H1 (cell line): ENCODE measurements around the gene RHBDF2. TPM values are rescaled to one million over a fixed set of nuclear protein-coding genes. Genes with fewer than 3 reads are reported as not detected.

ENCODE experiments used
- CTCF ChIA-PET: fragments of 300-600 bp; sonication (Branson Sonifier 250); formaldehyde crosslinking; loops from one replicate; lab custom pipeline; 2021; ENCODE audit not compliant: partially characterized antibody; lab: Charles Lee
- POLR2A ChIA-PET: fragments of 300-600 bp; sonication (Branson Sonifier 250); formaldehyde crosslinking; loops from one replicate; lab custom pipeline; 2021; ENCODE audit warnings: inconsistent platforms; ENCODE audit not compliant: partially characterized antibody; lab: Charles Lee
- DNase-seq, 2 experiments: peaks; one replicate each; pipeline versions ENCODE4 v3.0.0 to v3.0.0-alpha.2; 2010 to 2022; ENCODE audit warnings: low spot score in 2 of 2, low read depth in 1 of 2, mixed read lengths in 1 of 2
- FAIRE-seq: peaks from 2 replicates; lab custom pipeline; 2011; peaks lifted over from hg19 to GRCh38; lab: Jason Lieb, UNC
- H2AFZ ChIP-seq: 2 replicates; pipeline ENCODE4 v1.8.1; 2012; ENCODE audit warnings: low read length, inconsistent platforms
- H2AK5ac ChIP-seq: 2 replicates; pipeline ENCODE4 v1.6.1; 2013; ENCODE audit warnings: low read depth, low read length
- H2BK120ac ChIP-seq: replicated peaks from 2 replicates; pipeline ENCODE3; 2013; ENCODE audit warnings: low read depth, low read length, inconsistent platforms
- H2BK12ac ChIP-seq: 2 replicates; pipeline ENCODE4 v1.6.1; 2013; ENCODE audit warnings: low read depth, low read length
- H2BK15ac ChIP-seq: 2 replicates; pipeline ENCODE4 v1.6.1; 2013; ENCODE audit warnings: low read length
- H2BK20ac ChIP-seq: 2 replicates; pipeline ENCODE4 v1.6.1; 2013; ENCODE audit warnings: low read length
- H2BK5ac ChIP-seq: 2 replicates; pipeline ENCODE4 v1.6.1; 2013; ENCODE audit warnings: low read depth, low read length
- H3K14ac ChIP-seq: 2 replicates; pipeline ENCODE4 v1.6.1; 2013; ENCODE audit warnings: inconsistent platforms; ENCODE audit not compliant: insufficient read length
- H3K18ac ChIP-seq: 2 replicates; pipeline ENCODE4 v1.6.1; 2013; ENCODE audit warnings: low read length; ENCODE audit errors: extremely low read depth
- H3K23ac ChIP-seq: 2 replicates; pipeline ENCODE4 v1.6.1; 2013; ENCODE audit warnings: inconsistent platforms; ENCODE audit not compliant: insufficient read length
- H3K23me2 ChIP-seq: 2 replicates; pipeline ENCODE4 v1.6.1; 2013; ENCODE audit warnings: low read depth, low read length
- H3K27ac ChIP-seq: 2 replicates; pipeline ENCODE4 v1.6.1; 2011; ENCODE audit warnings: low read depth, low read length, inconsistent platforms
- H3K27me3 ChIP-seq, 4 experiments: replicated peaks in 1 of 4; 1 replicate in 1 of 4; 2 replicates in 3 of 4; pipeline versions ENCODE4 v1.6.1 to v1.8.1; 2011 to 2013; ENCODE audit warnings: low read length in 3 of 4, mild to moderate bottlenecking in 3 of 4, inconsistent platforms in 2 of 4, mixed read lengths in 2 of 4, moderate library complexity in 1 of 4; ENCODE audit not compliant: control insufficient read depth in 3 of 4, insufficient read depth in 3 of 4; ENCODE audit errors: extremely low read depth in 1 of 4
- H3K36me3 ChIP-seq, 4 experiments: 2 replicates each; pipeline versions ENCODE4 v1.6.1 to v1.8.1; 2011 to 2013; ENCODE audit warnings: mild to moderate bottlenecking in 4 of 4, low read length in 3 of 4, moderate library complexity in 2 of 4, control low read depth in 1 of 4, inconsistent platforms in 1 of 4; ENCODE audit not compliant: insufficient read depth in 4 of 4, control insufficient read depth in 2 of 4
- H3K4ac ChIP-seq: replicated peaks from 2 replicates; pipeline ENCODE3; 2013; ENCODE audit warnings: low read length, low read depth, mixed read lengths, inconsistent platforms; ENCODE audit not compliant: insufficient read length
- H3K4me1 ChIP-seq, 4 experiments: replicated peaks in 1 of 4; 1 replicate in 1 of 4; 2 replicates in 3 of 4; pipeline versions ENCODE4 v1.6.1 to v1.8.1; 2011 to 2013; ENCODE audit warnings: low read length in 3 of 4, inconsistent platforms in 2 of 4, mixed read lengths in 1 of 4; ENCODE audit not compliant: insufficient read depth in 4 of 4, control insufficient read depth in 3 of 4
- H3K4me2 ChIP-seq, 2 experiments: 2 replicates each; pipeline versions ENCODE4 v1.6.1 to v1.8.1; 2011 to 2013; ENCODE audit warnings: low read depth in 2 of 2, low read length in 2 of 2, control low read depth in 1 of 2, inconsistent platforms in 1 of 2, mild to moderate bottlenecking in 1 of 2; ENCODE audit not compliant: insufficient read depth in 1 of 2
- H3K4me3 ChIP-seq, 4 experiments: fragments of 200-600, 300-600 bp in 1 of 4; sonication (generic), shearing (Covaris generic), sonication (Bioruptor Twin) in 1 of 4; 2 replicates each; pipeline versions ENCODE4 v1.5.1 to v1.8.1; 2011 to 2016; ENCODE audit warnings: low read length in 4 of 4, low read depth in 3 of 4, control low read depth in 2 of 4, inconsistent platforms in 2 of 4, mild to moderate bottlenecking in 2 of 4, mixed read lengths in 1 of 4, moderate library complexity in 1 of 4; ENCODE audit not compliant: insufficient read depth in 2 of 4; ENCODE audit errors: extremely low read depth in 1 of 4
- H3K56ac ChIP-seq: replicated peaks from 2 replicates; pipeline ENCODE3; 2013; ENCODE audit warnings: low read depth, mild to moderate bottlenecking, mixed read lengths, low read length, inconsistent platforms; ENCODE audit not compliant: insufficient read length
- H3K79me1 ChIP-seq: 2 replicates; pipeline ENCODE4 v1.6.1; 2013; ENCODE audit warnings: low read depth, low read length, control low read depth
- H3K79me2 ChIP-seq, 2 experiments: 2 replicates each; pipeline versions ENCODE4 v1.6.1 to v1.8.1; 2012 to 2013; ENCODE audit warnings: low read length in 2 of 2, mild to moderate bottlenecking in 2 of 2, inconsistent platforms in 1 of 2; ENCODE audit not compliant: insufficient read depth in 2 of 2, control insufficient read depth in 1 of 2
- H3K9ac ChIP-seq, 4 experiments: replicated peaks in 1 of 4; 1 replicate in 1 of 4; 2 replicates in 3 of 4; pipeline versions ENCODE4 v1.6.1 to v1.8.1; 2011 to 2013; ENCODE audit warnings: low read depth in 3 of 4, low read length in 3 of 4, control low read depth in 2 of 4, mild to moderate bottlenecking in 2 of 4, moderate library complexity in 2 of 4, inconsistent platforms in 1 of 4; ENCODE audit errors: extremely low read depth in 1 of 4
- H3K9me3 ChIP-seq, 2 experiments: 2 replicates each; pipeline versions ENCODE4 v1.6.1 to v1.8.1; 2012 to 2013; ENCODE audit warnings: mild to moderate bottlenecking in 2 of 2, moderate library complexity in 2 of 2, control low read depth in 1 of 2, inconsistent platforms in 1 of 2, low read depth in 1 of 2, low read length in 1 of 2, mixed read lengths in 1 of 2; ENCODE audit not compliant: insufficient read depth in 2 of 2
- H4K20me1 ChIP-seq, 2 experiments: replicated peaks in 1 of 2; 2 replicates each; pipeline versions ENCODE3 to v1.8.1; 2011 to 2013; ENCODE audit warnings: inconsistent platforms in 2 of 2, low read length in 2 of 2, mild to moderate bottlenecking in 1 of 2; ENCODE audit not compliant: insufficient read depth in 2 of 2, control insufficient read depth in 1 of 2
- H4K5ac ChIP-seq: 2 replicates; pipeline ENCODE4 v1.6.1; 2013; ENCODE audit warnings: low read length, low read depth, mixed read lengths, inconsistent platforms; ENCODE audit not compliant: insufficient read length
- H4K8ac ChIP-seq: 2 replicates; pipeline ENCODE4 v1.8.0; 2013; ENCODE audit warnings: mild to moderate bottlenecking, moderate library complexity, low read length, inconsistent platforms; ENCODE audit not compliant: insufficient read depth; ENCODE audit errors: extremely low read depth
- H4K91ac ChIP-seq: replicated peaks from 2 replicates; pipeline ENCODE3; 2013; ENCODE audit warnings: low read length, mixed read lengths, inconsistent platforms; ENCODE audit not compliant: insufficient read length
- KDM5A ChIP-seq: fragments of 200-600 bp; IDR thresholded peaks from 2 replicates; pipeline ENCODE4 v1.7.1; 2012; ENCODE audit warnings: mild to moderate bottlenecking, low read length, inconsistent platforms, mixed read lengths
- SP1 ChIP-seq: IDR thresholded peaks from 2 replicates; pipeline ENCODE4 v1.6.1; 2011; ENCODE audit warnings: low read depth, low read length
- TAF7 ChIP-seq: optimal IDR thresholded peaks from 2 replicates; pipeline ENCODE3; 2011; ENCODE audit warnings: low read depth, mild to moderate bottlenecking, inconsistent platforms, low read length, moderate library complexity, borderline replicate concordance
- TBP ChIP-seq: IDR thresholded peaks from 2 replicates; pipeline ENCODE4 v1.6.1; 2011; ENCODE audit warnings: low read depth, low read length, improper control_type of control experiment
- ZNF274 ChIP-seq: IDR thresholded peaks from 2 replicates; pipeline ENCODE4 v1.7.0; 2012; ENCODE audit warnings: low read length, borderline replicate concordance; ENCODE audit errors: extremely low read depth
- WGBS, 2 experiments: shearing (Covaris generic) in 1 of 2; methylation state at CpG; one replicate each; pipeline versions ENCODE4 v1.1.6 to v1.1.7; 2013 to 2015; ENCODE audit warnings: low lambda C conversion rate in 2 of 2, mixed read lengths in 2 of 2, inconsistent platforms in 1 of 2, low coverage in 1 of 2, missing lambda C conversion rate in 1 of 2; ENCODE audit not compliant: insufficient replicate concordance in 2 of 2, insufficient coverage in 1 of 2, insufficient read length in 1 of 2; ENCODE audit errors: extremely low coverage in 1 of 2, missing lambda C conversion rate in 1 of 2; 5-methylcytosine and 5-hydroxymethylcytosine counted together
- polyA plus RNA-seq, 7 experiments: library from polyadenylated mRNA; depleted of rRNA in 3 of 7; stranded (reverse) in 5 of 7; unstranded in 2 of 7; fragments of >200 nt in 5 of 7; fragments of 200-250 nt in 2 of 7; gene quantifications; 1 replicate in 5 of 7; 2 replicates in 1 of 7; 4 replicates in 1 of 7; pipeline versions ENCODE4 v1.2.1 to v1.2.3, GENCODE V29; 2011 to 2013; ENCODE audit warnings: missing spikeins in 2 of 7, mixed read lengths in 2 of 7
- total RNA-seq: library from RNA; stranded (reverse); fragmentation: NEBNext Ultra II Directional; extraction: Animal tissue kit (Norgen Biotek cat#: 25700); gene quantifications from 2 replicates; pipeline ENCODE4 v1.2.1, GENCODE V29; 2021
- TF ChIP-seq, protein P1 (sequence below): IDR thresholded peaks from 2 replicates; pipeline ENCODE4 v1.6.1; 2012; ENCODE audit warnings: low read length, inconsistent platforms

Gene RHBDF2
- total and polyA plus RNA-seq, 2 of the 8 experiments (the other 6 are each of a cell fraction or from before 2014, with no cell fraction given): 21.2 to 25.9 TPM

DNA sequence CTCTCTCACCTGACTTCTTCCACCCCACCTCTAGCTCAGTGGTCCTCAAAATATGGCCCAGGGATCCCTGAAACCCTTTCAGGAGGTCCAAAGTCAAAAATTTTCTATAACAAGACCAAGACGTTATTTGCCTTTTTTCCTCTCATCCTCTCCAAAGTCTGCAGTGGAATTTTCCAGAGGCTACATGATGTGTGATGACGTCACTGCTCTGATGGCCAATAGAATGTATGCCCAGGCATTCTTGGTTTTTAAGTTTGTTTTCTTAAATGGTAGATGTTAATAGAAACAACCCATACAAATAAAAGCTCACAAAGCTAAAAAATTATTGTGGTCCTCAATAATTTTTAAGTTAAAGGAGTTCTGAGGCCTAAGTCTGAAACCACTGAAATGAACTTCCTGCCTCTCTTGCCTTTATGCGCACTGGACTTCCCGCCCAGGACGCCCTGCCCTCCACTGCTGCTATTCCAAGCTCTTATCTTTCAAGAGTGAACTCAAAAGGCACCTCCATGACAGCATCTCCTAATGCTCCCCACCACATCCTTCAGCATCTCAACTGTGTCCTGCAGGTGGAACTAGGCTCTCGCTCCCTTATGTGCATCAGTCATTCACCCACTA is 61.8 kb downstream of the RHBDF2 start:
- no peak for TF ChIP-seq KDM5A
- TF ChIP-seq TAF7: no peak
- no peak for TF ChIP-seq SP1
- TF ChIP-seq ZNF274: no peak
- no peak for TF ChIP-seq TBP
- TF ChIP-seq, protein P1, sequence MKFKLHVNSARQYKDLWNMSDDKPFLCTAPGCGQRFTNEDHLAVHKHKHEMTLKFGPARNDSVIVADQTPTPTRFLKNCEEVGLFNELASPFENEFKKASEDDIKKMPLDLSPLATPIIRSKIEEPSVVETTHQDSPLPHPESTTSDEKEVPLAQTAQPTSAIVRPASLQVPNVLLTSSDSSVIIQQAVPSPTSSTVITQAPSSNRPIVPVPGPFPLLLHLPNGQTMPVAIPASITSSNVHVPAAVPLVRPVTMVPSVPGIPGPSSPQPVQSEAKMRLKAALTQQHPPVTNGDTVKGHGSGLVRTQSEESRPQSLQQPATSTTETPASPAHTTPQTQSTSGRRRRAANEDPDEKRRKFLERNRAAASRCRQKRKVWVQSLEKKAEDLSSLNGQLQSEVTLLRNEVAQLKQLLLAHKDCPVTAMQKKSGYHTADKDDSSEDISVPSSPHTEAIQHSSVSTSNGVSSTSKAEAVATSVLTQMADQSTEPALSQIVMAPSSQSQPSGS: no peak
- TF ChIP-seq, all 59 proteins: peak for 0
- no peaks in the 10 kb centered on the region for H3K27me3 ChIP-seq
- ChIA-PET POLR2A (interaction anchor here (1.3 to 1.9 kb wide), 2 partner anchors 19 to 120 kb away, joined by 3 to 6 read pairs; no protein-coding TSS in a partner anchor), CTCF (interaction anchor here (0.7 to 2.5 kb wide), 4 partner anchors 9 to 84 kb away, joined by 4 to 8 read pairs (median 7); no protein-coding TSS in a partner anchor)
- no peak overlapping the region for H3K18ac ChIP-seq
- H3K14ac ChIP-seq: no peak overlapping the region
- FAIRE-seq (no peak), DNase-seq (no peak)
- H2BK15ac ChIP-seq: no peak overlapping the region
- no peak overlapping the region for H3K4ac ChIP-seq
- no peak overlapping the region; a peak in 1 of 4 replicates for H3K4me2 ChIP-seq
- no peak overlapping the region; the same call in 1 of the 2 replicates for H2AK5ac ChIP-seq
- peaks cover 28% of the 10 kb centered on the region for H3K79me1 ChIP-seq
- no peak overlapping the region; the same call in 1 of the 2 replicates for H2BK5ac ChIP-seq
- no peak overlapping the region for H3K4me3 ChIP-seq
- no peaks in the 10 kb centered on the region for H3K9me3 ChIP-seq
- 99% methylated on average over 5 of the region's 6 CpGs; no CpG with 5 or more reads in 1 of the 2 experiments for WGBS, 2 experiments
- no peak overlapping the region for H2BK20ac ChIP-seq
- no peak overlapping the region for H2BK12ac ChIP-seq
- no peak overlapping the region for H2BK120ac ChIP-seq
- peaks cover 22 to 96% of the 10 kb centered on the region in 2 experiments for H3K79me2 ChIP-seq
- no peak overlapping the region for H3K56ac ChIP-seq
- H2AFZ ChIP-seq: no peak overlapping the region
- H4K91ac ChIP-seq: no peak overlapping the region
- no peaks in the 10 kb centered on the region for H3K36me3 ChIP-seq
- no peak overlapping the region for H3K27ac ChIP-seq
- peaks cover 7 to 31% of the 10 kb centered on the region in 2 experiments for H4K20me1 ChIP-seq
- H3K23me2 ChIP-seq: no peaks in the 10 kb centered on the region
- no peak overlapping the region for H4K8ac ChIP-seq
- no peak overlapping the region for H4K5ac ChIP-seq
- H3K4me1 ChIP-seq: peaks cover 12 to 43% (median 32%) of the 10 kb centered on the region in 4 experiments
- H3K9ac ChIP-seq: no peak overlapping the region; a peak in 1 of 7 replicates
- H3K23ac ChIP-seq: no peak overlapping the region
